Amygdala (tissue), 56 donors: ENCODE measurements around the gene ADRA1B.

Source experiments
- DNase-seq, 56 donors: peaks; one replicate each; lab custom pipeline; 2025; lab: John Stamatoyannopoulos, UW

ADRA1B gene

DNA sequence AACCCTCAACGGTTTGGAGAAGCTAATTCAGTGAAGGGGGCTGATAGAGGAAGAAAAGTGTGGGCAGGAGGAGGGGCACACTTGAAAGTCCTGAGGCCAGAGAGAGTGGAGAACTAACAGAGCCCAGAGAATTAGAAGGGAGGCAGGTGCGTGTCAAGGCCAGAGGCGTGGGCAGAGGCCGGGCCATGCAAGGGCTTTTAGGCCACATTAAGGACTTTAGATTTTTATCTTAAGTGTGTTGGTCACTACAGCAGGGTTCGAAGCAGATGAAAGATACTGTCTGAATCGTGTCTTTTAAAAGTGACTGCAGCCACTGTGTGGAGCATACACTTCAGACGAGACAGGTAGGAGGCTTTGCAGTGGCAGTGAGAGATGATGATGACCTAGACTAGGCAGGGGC, 6.7 kb downstream of the ADRA1B start:
- no peak for DNase-seq

DNA sequence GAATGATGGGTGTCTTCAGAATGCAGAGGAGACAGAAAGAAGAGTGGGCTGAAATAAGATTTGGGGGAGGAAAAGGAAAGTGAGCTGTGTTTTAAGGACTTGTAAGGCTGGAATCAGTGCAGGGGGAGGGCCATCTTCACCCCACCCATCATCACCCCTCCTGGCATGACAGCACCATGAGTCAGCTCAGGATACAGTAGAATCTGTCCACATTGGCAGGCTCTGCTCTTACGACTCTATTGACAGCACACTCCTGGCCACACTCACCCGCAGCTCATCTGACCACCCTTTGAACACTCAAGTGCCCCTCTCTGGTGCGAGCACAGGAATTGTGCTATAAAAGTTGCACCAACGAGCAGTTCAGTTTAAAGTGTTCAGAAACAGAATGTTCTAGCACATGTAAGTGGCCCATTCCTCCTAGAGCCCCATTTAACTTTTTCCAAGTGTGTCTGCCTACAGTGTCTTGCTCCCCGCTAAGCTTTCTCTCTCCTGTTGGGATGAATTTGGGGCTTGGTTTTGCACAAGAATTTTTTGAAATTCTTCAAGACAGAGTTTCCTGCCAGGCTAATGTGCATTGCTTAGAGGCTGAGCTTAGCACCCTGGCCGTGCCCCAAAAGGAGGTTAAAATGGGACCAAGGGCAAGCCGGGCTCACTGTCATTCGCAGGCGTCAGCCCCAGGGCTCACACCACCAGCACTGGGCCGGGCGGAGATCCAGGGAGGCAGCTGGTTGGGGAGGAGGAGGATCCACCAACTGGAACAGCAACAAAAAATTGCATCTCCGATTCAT, 12.0 kb downstream of the ADRA1B start:
- DNase-seq = peak in 10 of 56 donors; percentile 6 to 41 (median 11)

DNA sequence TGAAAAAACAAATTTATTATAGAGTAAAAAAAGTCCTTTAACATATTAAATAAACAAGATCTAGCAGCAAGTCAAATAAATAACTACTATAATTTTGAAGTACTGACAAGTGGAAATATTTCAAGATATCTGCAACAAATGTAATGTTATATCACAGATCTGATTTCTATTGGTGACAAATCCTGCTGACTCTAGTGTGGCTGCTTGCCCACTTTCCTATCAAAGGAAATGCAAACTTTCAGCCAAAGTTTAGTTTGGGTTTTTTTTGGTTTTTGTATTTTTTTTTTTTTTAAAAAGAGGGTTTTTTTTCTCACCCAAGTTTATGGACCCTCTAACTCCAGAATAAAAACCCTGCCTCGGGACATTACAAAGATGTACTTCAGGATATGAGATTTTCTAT, 12.9 kb downstream of the ADRA1B start:
- DNase-seq = no peak

DNA sequence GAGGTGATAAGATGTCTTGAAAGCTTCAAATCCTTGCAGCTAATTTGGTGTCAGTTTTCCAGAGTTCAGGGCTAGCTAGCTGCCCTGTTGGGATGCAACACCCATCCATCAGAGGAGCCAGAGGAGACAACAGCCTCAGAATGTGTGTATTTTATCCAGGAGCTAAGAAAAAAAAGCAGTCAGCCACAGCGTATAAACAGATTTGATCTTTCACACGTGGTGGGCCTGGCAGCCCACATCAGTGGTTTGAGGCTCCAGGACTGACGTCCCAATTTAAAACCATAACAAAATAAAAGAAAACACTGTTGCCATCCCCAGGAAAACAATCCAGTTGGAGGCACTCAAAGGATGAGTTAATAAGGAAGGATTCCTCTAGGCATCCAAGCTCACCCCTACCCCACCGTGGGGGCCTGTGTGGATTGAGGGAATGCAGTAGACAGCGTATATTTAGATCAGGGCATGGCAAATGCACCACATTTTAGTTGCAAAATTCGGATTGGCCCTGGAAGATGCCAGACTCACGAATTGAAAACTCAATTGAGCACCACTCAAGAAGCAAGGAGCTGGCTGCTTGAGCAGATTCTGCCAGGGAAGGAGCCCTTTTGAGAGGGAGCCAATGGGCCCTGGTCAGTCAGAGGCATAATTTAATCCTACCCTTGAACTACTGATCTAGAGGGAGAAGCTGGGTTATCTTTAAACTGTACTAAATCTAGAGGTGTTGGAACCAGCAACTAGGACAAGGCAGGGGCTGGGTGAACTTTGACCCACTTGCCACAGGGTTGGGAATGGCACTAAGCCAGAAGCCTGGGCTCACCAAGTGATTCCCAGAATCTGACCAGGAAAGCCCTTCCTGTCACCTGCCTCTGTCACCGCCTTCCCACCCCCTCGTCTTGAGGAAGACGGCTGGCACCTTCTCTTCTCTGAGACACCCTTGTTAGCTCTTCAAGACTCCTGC, 17.5 kb downstream of the ADRA1B start:
- DNase-seq = no peak

DNA sequence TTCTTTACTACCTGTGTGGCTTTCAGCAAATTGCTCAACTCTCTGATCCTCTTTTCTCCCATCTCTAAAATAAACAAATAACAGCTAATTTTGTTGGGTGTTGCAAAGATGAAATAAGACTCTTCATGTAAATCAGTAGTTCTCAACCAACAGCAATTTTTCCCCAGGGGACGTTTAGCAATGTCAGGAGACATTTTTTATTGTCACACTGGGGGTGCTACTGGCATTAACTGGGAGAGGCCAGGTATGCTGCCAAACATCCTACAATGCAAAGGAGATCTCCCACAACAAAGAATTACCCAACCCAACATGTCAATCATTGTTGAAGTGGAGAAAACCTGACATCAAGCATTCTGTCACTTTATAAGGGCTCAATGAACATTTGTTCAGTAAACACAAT, 19.7 kb downstream of the ADRA1B start:
- DNase-seq = no peak

DNA sequence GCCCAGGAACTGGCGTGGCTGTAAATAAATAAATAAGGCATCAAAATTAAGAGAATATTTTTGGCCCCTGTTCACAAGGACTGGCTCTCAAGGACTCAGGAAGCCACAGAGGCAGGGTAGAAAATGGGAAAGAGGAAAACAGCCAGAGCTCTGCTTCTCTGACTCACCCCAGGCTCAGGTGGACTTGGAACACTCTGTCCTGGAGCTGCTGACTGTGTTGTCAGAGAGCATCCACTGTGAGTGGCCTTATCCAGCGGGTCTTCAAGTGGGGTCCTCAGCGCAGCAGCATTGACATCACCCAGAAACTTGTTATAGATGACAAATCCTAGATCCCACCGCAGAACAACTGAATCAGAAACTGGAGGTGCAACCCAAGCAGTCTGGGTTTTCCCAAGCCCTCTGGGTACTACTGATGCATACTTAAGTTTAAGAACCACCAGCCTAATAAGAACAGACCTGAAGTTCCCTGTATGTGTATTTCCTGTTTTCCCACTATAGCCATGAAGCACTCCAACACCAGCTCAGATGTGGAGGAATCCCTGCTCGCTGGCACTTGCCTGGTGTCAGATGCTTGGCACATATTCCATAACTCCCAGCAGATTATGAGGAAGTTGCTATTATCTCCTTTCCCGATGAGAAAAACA, 20.5 kb downstream of the ADRA1B start:
- no peak for DNase-seq

DNA sequence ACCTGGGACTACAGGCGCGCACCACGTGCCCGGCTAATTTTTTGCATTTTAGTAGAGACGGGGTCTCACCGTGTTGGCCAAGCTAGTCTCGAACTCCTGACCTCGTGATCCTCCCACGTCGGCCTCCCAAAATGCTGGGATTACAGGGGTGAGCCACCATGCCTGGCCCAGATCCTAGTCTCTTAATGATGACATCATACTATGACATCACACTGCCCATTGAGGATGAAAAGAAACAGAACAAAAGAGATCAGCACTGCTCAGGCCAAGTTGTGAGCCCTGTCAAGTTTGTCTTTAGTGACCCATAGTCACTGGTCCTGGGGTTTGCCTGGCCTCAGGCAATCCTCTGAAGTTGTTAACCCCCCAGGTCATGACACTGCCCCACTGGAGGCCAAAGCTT, 21.3 kb downstream of the ADRA1B start:
- DNase-seq = no peak

DNA sequence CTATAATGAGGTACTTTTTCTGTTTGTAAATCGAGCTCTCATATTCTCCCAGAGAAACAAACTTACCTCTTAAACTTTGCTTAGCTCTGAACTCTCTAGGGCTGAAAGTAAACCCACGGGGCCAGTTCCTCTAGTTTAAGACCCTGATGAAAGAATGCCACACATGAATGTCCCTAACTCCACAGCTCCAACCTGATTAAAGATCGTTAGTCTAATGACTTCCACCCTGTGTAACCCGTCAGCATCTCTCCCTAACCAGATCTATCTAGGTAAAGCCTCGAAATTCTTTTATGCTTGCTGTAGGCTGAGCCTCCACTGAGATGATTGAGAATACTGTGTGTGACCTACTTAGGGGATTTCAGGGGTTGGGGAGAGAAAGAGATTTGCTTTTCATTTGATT, 27.0 kb downstream of the ADRA1B start:
- DNase-seq = no peak

DNA sequence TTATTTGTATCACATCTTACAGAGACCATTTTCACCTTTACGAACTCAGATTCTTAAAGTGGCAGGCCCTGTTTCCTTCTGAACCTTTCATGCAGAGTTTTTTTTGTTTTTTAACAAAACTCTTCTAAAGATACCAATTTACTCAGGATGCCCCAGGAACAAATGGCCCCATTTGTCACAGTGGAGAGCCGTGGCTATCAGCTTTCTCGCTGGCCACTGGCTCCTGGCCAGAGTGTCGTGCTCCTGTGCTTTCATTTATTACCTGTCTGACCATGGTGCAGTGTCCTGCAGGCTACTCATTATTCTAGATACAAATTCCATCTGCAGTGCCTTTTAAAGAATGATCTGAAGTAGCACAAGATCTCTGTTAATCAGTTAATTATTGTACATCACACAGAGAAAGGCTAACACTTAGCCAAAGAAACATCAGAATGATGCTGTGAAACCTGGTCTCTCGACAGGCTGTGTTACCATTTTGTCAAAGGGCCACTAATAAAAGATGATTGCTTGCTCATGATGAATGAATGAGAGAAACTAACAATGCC, 27.8 kb downstream of the ADRA1B start:
- DNase-seq = no peak

DNA sequence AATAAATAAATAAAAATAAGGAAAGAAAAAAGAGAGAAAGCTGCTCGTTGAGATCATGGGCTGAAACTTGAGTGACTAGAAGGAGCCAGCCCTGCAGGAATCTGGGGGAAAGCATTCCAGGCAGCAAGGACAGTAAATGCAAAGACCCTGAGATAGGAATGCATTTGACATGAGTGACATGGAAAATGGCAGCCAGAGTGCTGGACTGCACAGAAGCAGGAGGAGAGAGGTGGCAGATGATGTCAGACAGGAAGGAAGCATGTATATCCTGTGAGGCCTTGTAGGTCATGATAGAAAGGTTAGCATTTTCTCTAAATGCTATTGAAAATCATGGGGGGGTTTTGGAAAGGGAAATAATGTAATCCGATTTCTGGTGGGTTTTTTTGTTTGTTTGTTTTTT, 29.1 kb downstream of the ADRA1B start:
- DNase-seq = no peak

DNA sequence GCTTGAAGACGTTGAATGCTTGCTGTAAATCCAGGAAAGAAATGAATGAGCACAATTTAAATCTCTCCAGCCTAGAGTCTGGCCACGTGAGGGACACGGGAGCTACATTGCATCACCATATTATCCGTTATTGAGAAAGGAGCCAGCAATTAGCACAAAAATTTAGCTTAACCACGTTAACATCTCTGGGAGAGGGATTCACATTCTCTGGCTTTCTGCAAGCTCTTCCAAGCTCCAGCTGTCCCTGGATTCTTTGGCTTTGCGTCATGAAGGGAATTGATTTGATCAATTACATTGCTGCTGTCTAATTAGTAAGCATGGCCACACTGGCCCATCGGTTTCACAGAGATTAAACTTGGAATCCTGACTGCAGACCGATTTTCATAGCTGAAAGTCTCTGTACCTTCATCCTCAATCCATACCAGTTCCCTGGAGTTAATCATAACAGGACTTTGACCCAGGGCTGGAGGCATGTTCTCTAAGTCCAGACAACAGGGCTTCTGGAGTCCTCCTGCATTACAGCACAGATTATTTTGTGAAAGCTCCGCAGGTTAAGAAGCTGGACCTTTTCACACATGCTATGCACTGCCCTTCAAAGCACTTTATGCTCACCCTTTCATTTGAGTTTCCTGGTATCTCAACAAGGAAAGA, 31.6 kb downstream of the ADRA1B start:
- DNase-seq = no peak

DNA sequence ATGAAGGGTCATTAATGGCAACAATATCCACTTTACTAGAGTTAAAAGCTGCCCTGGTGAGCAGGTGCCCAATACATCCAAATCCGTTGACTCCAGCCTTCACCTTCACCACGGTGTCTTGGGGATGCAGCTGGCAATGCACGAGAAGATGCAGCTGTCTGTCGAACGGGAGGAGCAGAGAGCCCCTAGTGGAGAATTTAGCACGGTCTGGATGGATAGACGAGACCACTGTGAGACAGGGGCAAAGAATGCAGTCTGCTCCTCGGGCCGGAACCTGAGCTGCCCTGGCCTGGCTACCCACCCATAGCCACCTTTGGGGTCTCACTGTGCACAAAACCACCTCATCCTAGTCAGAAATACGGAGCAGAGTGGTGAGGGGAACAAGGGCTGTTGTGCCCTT, 35.1 kb downstream of the ADRA1B start:
- DNase-seq = no peak

DNA sequence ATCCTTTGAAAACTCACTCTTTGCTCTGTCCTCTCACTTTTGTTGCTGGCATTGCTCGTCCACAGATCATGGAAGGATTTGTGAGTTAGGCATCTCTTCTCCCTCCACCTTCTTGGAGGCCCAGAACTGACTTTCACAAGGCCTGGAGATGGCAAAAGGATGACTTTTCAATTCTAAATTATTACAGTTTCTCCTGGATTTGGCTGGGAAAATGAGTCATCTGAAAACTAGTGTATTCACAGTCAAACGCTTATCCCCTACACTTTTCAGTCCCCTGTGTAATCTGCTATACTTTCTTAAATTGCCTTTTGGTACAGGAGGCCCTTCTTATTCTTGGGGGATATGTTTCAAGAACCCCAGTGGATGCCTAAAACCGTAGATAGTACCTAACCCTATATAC, 35.6 kb downstream of the ADRA1B start:
- DNase-seq = no peak

DNA sequence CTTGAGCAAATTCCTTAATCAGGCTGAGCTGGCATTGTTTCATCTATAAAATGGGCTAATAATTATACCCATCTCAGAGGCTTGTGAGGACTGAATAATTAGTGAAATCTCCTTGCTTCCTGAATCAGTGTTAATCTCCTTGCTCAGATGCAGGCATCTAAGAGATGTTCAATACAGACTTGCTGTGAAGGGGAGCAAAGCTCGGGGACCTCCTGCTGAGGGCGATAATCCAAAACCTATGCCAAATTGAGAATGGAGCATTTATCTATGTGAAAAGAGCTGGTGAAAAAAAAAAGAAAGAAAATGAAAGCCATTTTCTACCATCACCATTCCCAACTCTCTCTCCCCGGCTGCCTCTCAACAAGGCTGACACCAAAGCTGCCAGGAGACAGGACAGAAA, 37.3 kb downstream of the ADRA1B start:
- DNase-seq = no peak

DNA sequence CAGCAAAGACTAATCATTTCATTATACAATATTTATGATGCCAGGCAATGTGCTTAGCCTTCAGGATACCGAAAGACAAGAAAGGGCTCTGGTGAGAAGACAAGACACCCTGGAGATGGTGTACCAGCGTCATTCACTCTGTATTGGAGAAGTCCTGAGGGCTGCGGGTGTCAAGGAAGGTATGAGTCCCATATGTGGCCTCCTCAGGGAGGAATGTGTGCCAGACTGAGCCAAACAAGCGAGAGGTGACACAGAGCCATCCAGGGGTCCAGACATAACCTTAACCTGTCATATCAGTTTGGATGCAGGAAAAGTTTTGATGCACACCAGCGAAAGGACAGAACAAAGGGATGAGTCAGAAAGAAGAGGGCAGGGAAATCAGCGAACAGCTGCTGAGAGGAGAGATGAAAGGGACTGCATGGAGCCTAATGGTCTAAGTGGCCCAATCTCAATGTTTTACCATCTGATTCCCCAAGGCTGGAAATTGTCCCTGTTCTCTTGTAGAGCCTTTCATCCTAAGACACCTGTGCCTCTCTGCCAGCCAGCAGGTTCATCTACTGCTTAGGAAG, 38.9 kb downstream of the ADRA1B start:
- no peak for DNase-seq

DNA sequence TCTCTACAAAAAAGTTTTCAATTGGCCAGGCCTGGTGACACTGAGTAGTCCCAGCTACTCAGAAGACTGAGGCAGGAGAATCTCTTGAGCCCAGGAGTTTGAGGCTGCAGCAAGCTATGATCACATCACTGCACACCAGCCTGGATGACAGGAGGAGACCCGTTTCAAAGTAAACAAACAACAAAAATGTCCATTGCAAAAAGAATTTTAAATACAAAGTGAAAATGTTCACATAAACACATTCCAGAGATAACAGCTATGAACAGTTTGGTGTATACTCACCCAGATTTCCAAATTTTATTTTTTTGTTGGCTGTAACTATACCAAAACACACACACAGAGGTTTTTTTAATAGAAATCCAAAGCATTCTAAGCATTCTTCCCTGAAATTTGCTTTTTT, 39.8 kb downstream of the ADRA1B start:
- no peak for DNase-seq

DNA sequence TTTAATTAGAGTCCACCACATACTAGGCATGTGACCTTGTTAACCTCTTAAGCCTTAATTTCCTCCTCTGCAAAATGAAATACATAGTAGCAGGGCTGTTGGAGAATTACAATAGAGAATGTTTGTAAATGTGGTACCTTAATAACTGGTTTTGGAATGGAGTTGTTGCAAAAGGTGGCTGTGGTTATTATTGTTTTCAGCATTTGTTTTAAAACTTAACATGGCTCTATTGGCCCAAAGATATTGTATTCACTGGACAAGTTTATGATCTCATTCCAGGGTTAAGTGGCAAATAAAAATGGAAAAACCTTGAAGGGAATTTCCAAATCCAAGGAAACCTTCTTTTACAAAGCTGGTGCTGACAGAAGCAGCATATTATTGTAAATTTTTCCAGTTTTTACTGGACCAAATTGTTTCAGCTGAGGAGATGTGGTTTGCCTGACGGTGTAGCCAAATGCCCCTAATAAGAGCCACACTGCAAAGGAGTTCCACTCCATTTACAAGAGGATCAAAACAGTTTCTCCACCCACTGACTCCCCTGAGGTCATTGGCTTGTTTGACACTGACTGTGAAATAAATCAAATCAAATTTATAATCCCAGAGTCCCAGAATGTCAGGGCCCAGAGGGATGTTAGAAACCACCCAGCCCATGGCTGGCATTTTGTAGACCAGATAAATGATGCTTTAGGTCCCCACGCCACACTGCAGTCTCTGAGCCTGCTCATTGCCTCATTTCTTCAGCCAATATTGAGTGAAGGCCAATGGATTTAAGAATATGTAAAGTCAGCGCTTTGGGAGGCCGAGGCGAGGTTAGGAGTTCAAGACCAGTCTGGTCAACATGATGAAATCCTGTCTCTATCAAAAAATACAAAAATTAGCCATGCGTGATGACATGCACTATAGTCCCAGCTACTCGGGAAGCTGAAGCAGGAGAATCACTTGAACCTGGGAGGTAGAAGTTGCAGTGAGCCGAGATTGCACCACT, 45.2 kb downstream of the ADRA1B start:
- no peak for DNase-seq

DNA sequence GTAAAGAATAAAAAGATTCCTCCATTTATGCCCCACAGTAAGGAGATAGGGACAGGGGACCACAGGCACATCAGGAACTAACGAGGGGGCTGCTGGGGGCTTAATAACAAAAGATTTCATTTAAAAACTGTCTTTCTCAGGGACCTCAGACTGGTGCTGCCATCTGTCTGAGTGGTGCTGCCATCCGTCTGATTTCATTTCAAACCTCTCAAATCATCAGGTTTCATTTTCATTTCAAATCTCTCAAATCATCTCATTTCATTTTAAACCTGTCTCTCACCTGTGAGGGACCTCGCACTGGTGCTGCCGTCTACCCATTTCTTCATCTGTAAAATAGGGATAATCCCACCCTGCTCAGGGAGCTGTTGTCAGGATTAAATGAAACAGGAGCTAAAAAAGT, 45.9 kb downstream of the ADRA1B start:
- no peak for DNase-seq

DNA sequence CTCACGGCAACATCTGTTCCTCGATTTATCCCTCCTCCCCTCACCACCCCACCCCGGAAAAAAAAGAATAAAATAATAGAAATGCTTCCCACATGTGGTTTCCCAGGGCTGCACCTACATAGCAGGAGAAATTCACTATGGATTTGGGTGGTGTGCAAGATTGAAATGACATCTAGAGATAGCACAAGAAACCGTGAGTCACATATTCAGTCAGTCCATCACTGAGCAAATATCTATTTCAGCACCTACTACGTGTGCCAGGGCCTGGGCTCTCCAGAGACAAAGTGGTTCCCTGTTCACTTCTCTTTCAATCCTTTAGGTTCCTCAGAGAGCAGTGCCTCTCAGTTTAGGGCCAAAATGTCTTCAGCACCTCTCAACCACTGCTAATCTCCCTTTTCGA, 47.7 kb downstream of the ADRA1B start:
- no peak for DNase-seq
